Stimulated activated CD4-positive, alpha-beta T cell treated with anti-CD3 and anti-CD28 coated beads, Interleukin-4, amount 100 ng/mL, for 48 hours (primary cell): ENCODE data around the gene ADARB2.

Experiments used
- DNase-seq, 2 donors: peaks; one replicate each; pipeline ENCODE4 v3.0.0-alpha.2; 2020; ENCODE audit warnings: low read depth in 2 of 2

The ADARB2 gene

DNA sequence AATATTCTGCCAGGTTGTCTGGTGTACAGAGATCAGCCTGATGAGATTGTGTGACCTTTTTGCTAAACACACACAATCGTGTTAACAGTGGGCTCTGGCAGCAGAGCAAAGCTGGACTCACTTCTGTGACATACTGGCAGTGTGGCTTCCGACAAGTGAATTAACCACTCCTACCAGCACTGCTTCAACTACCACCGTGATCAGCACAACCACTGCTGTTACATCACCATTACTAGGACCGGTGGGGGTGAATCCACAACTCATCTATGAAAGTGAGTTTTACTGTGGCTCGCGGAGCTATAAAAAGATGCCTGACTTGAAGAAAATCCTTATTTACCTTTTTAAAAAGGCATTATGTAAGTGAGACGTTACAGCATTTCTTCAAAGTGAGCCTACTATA lies 545.6 kb downstream of the ADARB2 start:
- no peak for DNase-seq

DNA sequence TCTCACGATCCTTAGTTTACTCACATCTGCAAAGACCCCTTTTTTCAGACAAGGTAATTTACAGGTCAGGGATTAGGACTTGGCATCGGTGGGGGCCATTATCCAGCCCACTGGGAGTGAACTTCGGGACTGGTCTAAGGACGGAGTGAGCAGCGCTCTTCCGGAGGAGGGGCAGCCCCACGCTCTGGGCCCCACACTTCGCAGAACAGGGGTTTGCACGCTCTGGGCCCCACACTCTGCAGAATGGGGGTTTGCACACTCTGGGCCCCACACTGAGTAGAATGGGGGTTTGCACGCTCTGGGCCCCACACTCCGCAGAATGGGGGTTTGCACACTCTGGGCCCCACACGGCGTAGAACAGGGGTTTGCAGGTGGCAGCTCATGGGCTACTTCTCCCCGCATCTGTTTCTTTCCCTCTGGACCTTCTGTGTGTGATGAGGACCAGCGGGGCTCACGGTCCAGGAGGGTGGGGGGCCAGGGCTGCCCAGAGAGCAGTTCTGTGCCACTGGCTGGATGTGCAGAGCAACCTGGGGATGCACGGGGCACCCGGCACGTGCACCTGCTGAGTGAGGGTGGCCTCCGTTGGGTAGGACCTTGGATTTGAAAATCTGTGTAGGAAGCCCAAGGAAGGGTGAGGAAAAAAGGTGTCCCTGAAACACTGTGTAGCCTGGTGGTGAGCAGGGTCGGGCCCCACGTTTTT lies 546.4 kb downstream of the ADARB2 start:
- DNase-seq, result no peak

DNA sequence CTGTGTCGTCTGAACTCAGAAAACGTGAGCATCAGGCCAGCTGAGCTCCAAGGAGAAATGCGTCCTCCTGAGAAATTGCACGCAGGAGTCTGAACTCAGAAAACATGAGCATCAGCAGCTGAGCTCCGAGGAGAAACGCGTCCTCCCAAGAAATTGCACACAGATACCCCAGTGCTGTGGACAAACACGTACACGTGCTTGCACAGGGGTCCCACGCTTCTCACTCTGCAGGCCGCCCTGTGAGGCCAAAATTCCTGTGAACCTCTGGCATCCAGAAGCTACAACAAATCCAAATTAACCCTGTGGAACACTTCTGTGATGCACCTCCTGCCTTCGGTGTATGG lies 547.3 kb downstream of the ADARB2 start:
- DNase-seq, result no peak

DNA sequence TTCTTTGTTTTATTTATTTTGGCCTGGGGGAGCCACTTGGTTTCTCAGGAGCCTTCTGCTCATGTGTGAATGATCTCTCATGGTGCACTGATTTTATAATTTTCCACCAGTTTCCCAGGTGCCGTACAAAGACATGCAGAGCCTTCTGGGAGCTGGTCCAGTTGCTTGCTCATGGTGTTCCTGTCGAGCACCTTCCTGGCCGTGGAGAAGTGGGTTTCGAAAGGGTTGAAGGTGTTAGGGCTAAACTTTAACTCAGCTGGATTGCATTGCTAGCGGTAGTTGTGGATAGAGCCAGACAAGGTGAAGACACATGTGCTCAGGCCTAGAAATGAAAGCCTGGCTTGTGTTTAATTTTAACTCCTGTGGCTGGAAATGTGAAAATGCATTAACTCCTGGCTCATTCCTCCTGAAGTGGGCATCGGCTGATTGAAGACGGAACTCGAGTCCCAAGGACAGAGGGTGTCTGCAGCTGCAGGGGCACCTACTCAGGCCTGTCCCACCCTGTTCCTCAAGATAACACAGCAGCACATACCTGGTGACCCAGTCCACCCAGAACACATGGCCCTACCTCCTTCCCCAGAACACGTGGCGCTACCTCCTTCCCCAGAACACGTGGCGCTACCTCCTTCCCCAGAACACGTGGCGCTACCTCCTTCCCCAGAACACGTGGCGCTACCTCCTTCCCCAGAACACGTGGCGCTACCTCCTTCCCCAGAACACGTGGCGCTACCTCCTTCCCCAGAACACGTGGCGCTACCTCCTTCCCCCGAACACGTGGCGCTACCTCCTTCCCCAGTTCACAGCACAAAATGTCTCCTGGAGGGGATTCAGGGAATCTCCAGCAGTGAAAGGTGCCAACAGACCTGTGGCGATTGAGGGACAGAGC lies 547.9 kb downstream of the ADARB2 start:
- DNase-seq, result no peak

DNA sequence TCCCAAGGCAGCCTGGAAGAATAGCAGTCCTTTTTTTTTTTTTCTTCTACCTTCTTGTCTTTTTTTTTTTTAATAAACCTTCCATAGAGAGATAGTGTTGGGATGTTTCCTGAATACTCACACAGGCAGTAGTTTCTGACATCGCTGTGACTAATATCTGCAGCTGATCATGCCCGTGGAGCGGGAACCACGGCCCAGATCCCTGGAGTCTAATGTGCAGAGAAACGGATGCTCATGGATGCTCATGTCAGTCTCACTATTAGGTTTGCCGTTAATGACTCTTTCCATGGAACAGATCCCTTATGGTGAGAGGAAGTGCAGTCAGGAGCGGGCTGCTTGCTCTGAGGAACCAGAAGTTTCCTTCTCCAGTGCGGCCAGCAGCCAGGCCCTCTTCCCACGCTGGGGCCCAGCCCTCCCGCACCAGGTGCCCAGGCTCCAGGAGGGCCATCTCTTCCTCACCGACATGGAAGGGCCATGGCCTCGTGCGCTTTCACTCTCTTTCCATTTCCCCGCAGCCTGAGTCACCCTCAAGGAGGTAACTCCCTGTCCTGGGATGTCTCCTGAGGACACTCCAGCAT lies 548.7 kb downstream of the ADARB2 start:
- DNase-seq, result no peak

DNA sequence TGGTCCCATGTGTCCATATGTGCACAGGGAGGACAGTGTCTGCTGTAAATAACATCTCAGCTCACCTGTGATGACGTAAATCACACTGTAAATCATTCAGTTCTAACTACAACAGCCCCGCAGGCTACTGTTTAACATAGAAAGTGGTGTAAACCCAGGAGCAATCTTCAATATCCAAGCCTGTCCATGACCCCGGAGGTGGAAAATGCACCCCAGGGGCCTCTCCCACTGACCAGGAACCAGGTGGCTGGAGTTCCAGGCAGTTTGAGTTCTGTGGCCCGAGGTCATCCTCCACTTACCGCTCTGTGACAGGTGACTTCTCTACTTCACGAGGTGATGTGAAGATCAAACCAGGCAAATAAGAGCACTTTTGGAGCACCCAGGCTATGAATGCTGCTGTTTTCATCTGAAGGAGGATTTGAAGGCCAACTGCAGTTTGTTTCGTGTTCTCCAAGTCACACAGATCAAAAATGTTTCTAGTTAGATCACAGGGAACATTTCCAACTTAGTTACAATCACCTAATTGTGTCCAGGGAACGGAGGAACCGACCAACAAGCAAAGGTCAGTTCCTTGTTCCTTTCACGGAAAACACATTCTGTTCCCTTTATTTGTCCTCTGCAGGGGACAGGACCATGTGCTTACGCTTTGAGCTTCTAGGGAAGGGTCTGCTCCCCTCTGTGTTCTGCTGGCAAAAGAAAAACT lies 549.3 kb downstream of the ADARB2 start:
- DNase-seq, result no peak

DNA sequence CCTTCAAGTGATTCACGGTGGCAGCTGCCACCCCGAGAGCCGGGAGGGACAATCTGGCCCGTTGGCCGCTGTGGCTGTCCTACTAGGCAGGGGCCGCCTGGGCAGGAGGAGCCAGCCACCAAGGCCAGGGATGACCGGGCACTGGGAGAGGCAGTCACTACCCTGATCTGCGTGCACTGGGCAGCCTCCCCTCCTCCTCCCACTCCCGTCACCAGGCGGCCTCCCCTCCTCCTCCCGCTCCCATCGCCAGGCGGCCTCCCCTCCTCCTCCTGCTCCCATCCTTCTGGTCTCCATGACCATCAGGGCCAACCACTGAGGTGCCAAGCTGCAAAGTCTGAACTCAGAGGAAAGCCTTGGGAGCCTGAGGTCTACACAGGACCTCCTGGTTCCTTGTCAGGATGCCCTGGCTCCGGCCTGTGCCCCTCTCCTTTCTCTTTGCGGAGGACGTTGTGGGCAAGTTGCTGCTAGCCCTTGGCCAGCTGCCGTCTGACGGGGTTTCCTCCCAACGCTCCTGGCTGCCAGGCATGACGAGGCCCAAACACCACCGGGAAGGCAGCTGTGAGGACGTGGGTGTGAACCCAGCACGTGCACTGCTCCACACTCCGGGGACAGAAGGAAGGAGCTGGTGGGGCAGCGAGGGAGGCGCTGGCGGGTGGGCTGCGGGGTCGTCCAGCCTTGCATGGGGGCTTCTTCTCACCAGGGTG lies 550.0 kb downstream of the ADARB2 start:
- no peak for DNase-seq

DNA sequence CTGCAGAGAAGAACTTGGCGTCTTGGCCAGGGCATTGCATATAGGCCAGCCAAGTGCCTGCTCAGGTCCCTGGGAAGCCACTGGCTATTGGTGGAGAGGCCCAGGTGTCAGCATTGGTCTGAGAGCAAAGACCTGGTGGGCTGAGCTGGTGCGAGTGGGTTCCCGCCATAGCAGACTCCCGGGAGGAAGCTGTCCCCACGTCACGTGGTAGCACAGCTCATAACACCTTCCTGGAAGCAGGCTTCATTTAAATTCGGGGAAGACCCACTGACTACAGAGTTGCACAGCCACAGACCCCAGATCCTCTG lies 550.7 kb downstream of the ADARB2 start:
- DNase-seq, result no peak

DNA sequence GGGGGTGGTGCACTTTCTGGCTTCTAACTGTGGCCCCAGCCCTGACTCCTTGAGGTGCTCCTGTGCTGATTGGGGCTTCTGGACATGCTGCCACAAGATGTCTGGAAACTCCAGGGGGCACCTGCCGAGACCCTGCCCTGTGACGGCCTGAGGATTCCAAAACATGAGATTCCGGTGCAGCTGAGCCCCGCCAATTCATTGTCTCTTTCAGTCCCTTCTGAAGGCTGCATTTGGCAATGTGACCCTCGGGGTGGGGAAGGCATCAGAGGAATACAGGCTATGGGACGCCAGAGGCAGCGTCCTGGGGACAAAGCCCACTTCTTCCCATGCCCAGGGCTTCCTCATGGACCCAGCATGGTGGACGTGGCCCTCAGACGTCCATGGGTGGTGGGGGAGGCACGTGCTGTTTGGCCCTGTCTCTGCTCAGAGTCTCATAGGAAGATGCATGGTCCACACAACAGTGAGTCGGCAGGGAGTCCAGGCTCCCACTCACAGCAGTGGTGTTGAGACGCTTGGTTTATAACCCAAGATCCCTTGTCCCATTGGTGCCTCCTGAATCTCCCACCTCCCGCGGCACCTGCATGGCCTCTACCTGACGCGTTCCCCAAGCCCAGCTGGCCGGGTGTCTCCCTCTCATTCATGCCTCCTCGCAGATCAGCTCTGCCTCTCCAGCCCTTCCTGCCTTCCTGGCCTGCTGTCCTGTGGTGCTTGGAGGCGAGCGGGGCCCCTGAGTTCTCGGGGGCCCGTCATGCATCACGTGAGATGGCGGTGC lies 551.2 kb downstream of the ADARB2 start:
- no peak for DNase-seq

DNA sequence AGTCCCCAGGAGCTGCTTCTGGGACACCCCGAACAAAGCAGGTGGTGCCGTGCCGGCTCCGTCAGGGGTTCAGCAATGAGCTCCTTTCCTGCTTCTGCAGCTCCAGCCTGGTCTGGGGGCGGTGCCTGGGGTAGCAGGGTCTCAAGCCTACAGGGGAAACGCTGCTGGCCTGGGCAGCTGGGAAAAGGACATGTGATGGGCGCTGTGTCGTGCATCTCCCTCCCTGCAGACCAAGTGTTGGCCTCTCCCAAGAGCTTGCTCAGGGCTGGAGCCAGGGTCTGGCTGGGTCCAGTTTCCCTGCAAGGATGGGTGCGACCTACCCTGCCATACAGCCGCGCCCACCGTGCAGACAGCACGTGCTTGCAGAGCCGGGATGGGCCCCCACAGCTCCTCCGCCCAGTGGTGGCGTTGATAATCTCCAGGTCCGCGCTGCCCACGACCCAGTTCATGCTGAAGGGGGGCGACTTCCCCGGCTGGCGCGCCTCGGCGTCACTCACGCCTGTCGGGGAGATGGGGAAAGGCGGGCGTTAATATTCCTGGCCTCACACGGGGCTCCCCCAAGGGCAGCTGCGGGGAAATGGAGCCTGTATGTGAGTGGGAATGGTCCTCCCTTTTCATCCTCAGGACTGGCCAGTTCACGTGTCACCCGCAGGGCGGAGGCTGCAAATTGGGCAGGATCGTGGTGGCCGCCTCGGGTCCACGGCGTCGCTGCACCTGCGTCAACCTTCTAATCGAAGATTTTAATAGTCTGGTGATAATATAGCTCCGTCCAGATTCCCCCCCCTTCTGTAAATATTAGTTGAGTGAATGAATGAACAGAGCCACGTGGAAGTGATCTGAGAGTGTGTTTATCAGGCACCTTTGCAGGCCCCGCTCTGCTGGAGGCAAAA lies 552.5 kb downstream of the ADARB2 start:
- DNase-seq, result no peak

DNA sequence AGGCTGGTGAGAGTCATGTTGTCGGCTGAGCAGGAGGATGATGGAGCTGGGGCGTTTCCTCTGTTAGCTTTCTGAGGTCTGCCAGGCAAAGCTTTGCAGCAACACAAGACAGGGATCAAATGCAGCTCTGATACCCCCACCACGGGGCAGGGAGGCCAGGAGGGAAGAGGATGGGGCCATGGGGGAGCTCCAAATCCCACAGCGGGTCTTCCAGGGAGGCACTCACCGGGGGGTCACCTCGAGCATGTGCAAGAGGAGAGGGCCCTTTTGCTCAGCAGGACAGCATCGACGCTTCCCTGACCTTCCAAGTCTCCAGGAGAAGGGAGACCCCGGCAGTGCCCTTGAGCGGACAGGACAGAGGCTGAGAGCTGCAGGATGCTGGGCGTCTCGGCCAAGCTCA lies 553.6 kb downstream of the ADARB2 start:
- DNase-seq, result no peak

DNA sequence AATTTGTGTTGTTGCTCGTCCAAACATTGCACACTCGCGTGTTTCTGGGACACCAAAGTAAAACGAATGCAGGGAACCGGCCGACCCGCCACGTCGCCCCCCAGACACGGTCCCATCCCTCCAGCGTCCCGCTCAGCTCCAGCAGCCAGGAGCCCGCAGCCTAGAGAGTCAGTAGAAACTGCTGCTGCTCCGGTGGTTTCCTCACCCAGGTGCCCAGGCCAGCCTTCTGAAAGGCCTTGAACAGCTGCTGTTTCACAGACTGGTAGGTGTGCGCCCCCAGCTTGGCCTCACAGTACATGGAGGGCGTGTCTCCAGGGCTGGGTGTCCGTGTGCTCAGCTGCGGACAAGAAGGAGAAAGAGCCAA lies 554.3 kb downstream of the ADARB2 start:
- no peak for DNase-seq

DNA sequence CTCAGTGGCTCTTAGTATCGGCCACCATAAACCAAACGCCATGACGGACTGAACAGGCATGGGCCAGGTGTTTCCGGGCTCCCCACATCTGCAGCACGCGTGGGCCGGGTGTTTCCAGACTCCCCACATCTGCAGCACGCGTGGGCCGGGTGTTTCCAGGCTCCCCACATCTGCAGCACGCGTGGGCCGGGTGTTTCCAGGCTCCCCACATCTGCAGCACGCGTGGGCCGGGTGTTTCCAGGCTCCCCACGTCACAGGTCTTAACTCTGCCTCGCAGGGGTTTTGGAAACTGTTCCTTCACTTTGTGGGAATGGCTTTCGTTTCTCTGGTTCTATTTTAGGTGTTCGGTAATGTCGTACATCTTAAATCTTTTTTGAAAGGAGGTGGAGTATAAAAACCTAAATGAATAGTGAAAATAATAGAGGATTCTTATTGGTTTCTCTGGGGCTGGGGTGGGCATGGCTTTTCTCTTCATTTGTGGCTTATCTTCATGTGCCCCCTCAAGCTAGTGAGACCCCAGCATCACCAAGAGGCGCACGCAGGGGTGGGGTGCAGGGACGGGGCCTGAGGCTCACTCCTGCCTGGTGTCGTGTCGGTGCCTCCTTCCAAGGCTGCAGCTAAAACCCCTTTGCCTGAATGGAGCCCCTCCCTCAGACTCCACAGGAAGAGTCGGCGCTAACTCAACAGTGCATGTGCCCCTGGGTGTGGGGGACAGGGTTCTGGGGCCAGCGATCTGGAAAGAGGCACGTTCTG lies 554.9 kb downstream of the ADARB2 start:
- no peak for DNase-seq

DNA sequence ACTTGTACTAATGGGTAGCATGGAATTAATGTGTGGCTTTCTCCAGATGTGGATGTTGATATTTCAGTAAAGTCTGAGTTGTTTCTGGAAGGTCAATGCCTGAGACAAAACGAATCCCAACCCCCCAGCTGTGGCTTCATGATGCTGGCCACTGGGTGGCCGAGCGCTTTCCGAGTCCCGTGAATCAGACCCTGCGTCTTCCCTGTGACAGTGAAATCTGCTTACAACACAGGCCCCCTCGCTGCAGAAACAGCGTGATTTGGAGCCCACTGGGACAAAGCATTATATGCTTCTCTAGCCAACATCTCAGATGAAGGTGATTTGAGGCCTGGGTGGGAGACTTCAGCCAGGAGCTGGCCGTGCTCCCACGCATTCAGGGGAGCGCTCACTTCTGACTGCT lies 556.5 kb downstream of the ADARB2 start:
- no peak for DNase-seq

DNA sequence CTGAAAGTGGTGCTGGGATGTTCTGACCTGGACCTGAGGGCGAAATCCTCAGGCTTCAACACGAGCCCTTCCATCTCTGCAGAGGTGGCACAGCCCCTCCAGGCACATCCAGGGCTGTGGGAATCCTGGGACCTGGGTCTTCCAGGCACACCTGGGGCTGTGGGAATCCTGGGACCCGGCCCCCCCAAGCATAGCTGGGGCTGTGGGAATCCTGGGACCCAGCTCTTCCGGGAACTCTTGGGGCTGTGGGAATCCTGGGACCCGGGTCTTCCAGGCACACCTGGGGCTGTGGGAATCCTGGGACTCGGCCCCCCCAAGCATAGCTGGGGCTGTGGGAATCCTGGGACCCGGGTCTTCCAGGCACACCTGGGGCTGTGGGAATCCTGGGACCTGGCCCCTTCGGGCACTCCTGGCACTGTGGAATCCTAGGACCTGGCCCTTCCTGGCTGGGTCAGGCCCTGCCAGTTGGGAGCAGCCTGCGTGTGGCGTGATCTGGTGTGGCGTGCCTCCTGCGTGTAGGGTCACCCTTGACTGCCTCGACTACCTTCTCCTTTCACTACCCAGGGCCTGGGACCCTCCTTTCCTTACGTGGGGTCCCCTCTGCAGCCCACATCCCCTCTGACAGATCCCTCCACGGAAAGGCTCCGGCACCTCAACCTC lies 557.1 kb downstream of the ADARB2 start:
- DNase-seq, result no peak

DNA sequence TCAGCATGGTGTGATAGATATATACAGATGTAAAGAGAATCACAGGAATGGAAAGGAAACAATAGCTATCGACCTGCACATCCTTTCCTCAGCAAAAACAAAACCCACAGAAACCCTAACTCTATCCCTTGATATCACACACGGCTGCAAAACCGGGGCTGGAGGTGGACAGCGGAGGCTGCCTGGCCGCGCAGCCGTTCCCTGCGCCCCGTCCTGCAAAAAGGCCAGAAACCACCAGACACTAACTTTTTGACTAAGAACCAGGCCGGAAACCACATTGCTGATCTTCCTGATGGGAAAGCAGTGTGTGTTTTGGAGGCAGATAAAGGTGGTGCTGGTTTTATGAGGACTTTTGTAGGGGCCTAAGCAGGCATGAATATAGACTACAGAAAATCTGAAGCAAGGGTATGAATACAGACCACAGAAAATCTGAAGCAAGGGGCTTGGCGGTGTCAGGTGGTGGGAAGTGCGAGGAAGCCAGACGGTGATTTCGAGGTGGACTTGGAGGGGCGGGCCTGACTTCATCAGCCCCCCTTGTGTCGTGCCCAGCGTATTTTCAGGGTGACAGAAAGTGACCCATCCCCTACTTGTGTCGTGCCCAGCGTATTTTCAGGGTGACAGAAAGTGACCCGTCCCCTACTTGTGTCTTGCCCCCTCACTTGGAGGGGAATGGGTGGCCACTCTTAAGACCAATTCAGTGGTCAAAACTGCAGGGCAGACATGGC lies 557.8 kb downstream of the ADARB2 start:
- DNase-seq, result no peak

DNA sequence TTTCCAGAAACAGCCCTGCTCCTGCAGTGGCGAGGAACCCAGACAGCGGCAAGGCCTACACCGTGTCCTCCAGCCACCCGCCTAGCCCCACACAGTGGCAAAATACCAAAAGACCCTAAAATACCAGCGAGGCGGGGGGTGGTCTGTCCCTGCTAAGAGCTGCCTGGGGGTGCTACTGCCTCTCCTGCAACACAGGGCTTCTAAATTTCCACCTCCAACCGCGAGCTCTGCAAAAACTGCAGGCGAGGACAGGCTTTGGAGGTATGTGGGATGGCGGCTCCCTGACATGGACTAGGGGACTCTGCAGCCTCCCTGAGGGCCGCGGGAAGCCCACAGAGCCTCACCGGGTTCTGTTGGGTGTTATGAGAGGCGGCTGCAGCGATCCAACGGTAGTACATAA lies 558.8 kb downstream of the ADARB2 start:
- DNase-seq, result no peak

DNA sequence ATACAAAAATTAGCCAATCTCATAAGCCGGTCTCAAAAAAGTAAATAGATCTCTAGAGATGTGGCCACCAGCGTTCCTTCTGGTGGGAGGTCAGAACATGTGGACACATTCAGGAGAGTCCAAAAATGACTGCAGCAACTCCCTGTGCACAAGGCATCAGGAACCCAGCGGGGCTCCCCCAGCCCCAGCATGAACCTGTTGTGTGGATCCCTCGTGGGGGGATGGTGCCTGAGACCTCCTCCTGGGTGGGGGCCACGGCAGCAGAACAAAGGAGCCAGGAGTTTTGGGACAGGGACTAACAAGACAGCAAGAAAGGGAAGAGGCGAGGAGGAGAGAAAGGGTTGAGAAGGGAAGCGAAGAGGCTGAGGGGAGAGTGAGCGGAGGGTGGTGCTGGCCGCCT lies 559.4 kb downstream of the ADARB2 start:
- no peak for DNase-seq
